Endodermal cell (in vitro differentiated cells): ENCODE measurements around the gene ERBB4. TPM values are rescaled to one million over a fixed set of nuclear protein-coding genes. Genes with fewer than 3 reads are reported as not detected.
"Not testable (repeated sequence)": the region's sequence is repeated elsewhere in the genome, so short reads cannot be mapped to it uniquely, and the experiment has no call there.

Source experiments
- DNase-seq: peaks from one replicate; pipeline ENCODE4 v3.0.0-alpha.2; 2017
- H3K27ac ChIP-seq: 2 replicates; pipeline ENCODE4 v1.5.1; 2013; ENCODE audit warnings: mild to moderate bottlenecking, low read depth, low read length, moderate library complexity
- H3K27me3 ChIP-seq: 2 replicates; pipeline ENCODE4 v1.6.1; 2013; ENCODE audit warnings: mild to moderate bottlenecking, low read length, moderate library complexity; ENCODE audit not compliant: insufficient read depth, control insufficient read depth, poor library complexity, severe bottlenecking
- H3K36me3 ChIP-seq: 2 replicates; pipeline ENCODE4 v1.7.0; 2013; ENCODE audit warnings: mild to moderate bottlenecking, low read length, moderate library complexity; ENCODE audit not compliant: control insufficient read depth, insufficient read depth
- H3K4me1 ChIP-seq: one replicate; pipeline ENCODE4 v1.7.0; 2013; ENCODE audit warnings: low read length; ENCODE audit not compliant: control insufficient read depth, insufficient read depth
- H3K4me3 ChIP-seq: 2 replicates; pipeline ENCODE4 v1.5.1; 2013; ENCODE audit warnings: mild to moderate bottlenecking, low read length, moderate library complexity
- H3K9ac ChIP-seq: 2 replicates; pipeline ENCODE4 v1.6.1; 2013; ENCODE audit warnings: mild to moderate bottlenecking, low read length, moderate library complexity; ENCODE audit not compliant: poor library complexity, severe bottlenecking; ENCODE audit errors: extremely low read depth
- H3K9me3 ChIP-seq: 2 replicates; pipeline ENCODE4 v1.6.1; 2013; ENCODE audit warnings: mild to moderate bottlenecking, low read length, moderate library complexity; ENCODE audit not compliant: control insufficient read depth
- H3K27ac Mint-ChIP-seq: 2 replicates; pipeline ENCODE4 v1.8.0; 2020; ENCODE audit warnings: mixed read lengths
- H3K27me3 Mint-ChIP-seq: 2 replicates; pipeline ENCODE4 v1.8.0; 2021; ENCODE audit warnings: mild to moderate bottlenecking, mixed read lengths; ENCODE audit not compliant: insufficient read depth
- H3K36me3 Mint-ChIP-seq: 2 replicates; pipeline ENCODE4 v1.8.0; 2020; ENCODE audit warnings: low read depth, mixed read lengths
- H3K4me1 Mint-ChIP-seq: 2 replicates; pipeline ENCODE4 v1.8.0; 2020; ENCODE audit warnings: mixed read lengths
- H3K4me3 Mint-ChIP-seq: 2 replicates; pipeline ENCODE4 v1.8.0; 2020; ENCODE audit warnings: mild to moderate bottlenecking, moderate library complexity, mixed read lengths
- H3K9me3 Mint-ChIP-seq: 2 replicates; pipeline ENCODE4 v1.8.0; 2020; ENCODE audit warnings: mild to moderate bottlenecking, mixed read lengths
- WGBS, 2 experiments: methylation state at CpG; one replicate each; pipeline versions ENCODE4 v1.1.5 to v1.1.7; 2013; ENCODE audit warnings: missing lambda C conversion rate in 2 of 2, mixed read lengths in 1 of 2; ENCODE audit not compliant: insufficient coverage in 1 of 2, insufficient read length in 1 of 2; 5-methylcytosine and 5-hydroxymethylcytosine counted together
- total RNA-seq, 2 donors: library from RNA; stranded (reverse); fragmentation: NEBNext Ultra II Directional in 1 of 2; extraction: Animal tissue kit (Norgen Biotek cat#: 25700) in 1 of 2; gene quantifications; 2 replicates in 1 of 2; 3 replicates in 1 of 2; pipeline ENCODE4 v1.2.1, GENCODE V29; 2021
- TF ChIP-seq, protein P1 (sequence below): fragments of 200-600 bp; sonication (generic); conservative IDR thresholded peaks from 2 replicates; pipeline ENCODE4 v1.5.0; 2021; ENCODE audit warnings: antibody characterized with exemption, mild to moderate bottlenecking

Gene ERBB4
- total RNA-seq, 2 donors from 2014 or later = 154 to 158 TPM

GRCh38 chr2:212109217-212109616, 429.4 kb downstream of the ERBB4 start:
- Mint-ChIP-seq H3K36me3 (peaks cover 10% of the 10 kb centered on the region), H3K4me1 (peaks cover 19% of the 10 kb centered on the region), H3K27me3 (no peaks in the 10 kb centered on the region), H3K4me3 (no peak overlapping the region), H3K9me3 (peaks cover 29% of the 10 kb centered on the region), H3K27ac (no peak overlapping the region)
- H3K4me3 ChIP-seq = no peak overlapping the region
- H3K4me1 ChIP-seq = peaks cover 4% of the 10 kb centered on the region
- H3K27ac ChIP-seq = no peak overlapping the region
- no peak overlapping the region for H3K9ac ChIP-seq
- WGBS, 2 experiments = 90 to 100% methylated on average over 1 of the region's 1 CpG
- no peaks in the 10 kb centered on the region for H3K36me3 ChIP-seq
- H3K9me3 ChIP-seq = peaks cover 31% of the 10 kb centered on the region
- no peak for DNase-seq
- TF ChIP-seq, protein P1, sequence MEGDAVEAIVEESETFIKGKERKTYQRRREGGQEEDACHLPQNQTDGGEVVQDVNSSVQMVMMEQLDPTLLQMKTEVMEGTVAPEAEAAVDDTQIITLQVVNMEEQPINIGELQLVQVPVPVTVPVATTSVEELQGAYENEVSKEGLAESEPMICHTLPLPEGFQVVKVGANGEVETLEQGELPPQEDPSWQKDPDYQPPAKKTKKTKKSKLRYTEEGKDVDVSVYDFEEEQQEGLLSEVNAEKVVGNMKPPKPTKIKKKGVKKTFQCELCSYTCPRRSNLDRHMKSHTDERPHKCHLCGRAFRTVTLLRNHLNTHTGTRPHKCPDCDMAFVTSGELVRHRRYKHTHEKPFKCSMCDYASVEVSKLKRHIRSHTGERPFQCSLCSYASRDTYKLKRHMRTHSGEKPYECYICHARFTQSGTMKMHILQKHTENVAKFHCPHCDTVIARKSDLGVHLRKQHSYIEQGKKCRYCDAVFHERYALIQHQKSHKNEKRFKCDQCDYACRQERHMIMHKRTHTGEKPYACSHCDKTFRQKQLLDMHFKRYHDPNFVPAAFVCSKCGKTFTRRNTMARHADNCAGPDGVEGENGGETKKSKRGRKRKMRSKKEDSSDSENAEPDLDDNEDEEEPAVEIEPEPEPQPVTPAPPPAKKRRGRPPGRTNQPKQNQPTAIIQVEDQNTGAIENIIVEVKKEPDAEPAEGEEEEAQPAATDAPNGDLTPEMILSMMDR = no peak
- no peaks in the 10 kb centered on the region for H3K27me3 ChIP-seq

DNA sequence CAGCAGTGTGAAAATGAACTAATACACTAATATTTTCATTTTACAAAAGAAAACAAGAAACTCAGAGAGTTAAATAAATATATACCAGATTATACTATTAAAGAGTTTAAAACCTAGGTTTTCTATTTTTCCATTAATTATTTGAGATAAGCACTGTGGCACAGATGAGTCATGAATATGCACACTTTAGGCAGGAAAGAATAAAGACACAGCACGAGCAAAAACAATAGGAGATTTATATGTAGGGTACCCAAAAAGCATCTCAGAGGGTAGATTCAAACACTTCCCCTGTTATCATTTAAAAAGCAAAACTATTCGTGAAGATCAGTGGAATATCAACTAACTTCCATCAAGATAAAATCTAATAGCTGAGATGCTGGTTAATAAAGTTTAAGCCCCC, 430.6 kb downstream of the ERBB4 start:
- Histone ChIP-seq H3K4me1 (peaks cover 4% of the 10 kb centered on the region), H3K9ac (no peak overlapping the region), H3K36me3 (no peaks in the 10 kb centered on the region), H3K27ac (no peak overlapping the region), H3K27me3 (no peaks in the 10 kb centered on the region), H3K9me3 (peaks cover 31% of the 10 kb centered on the region), H3K4me3 (no peak overlapping the region)
- Mint-ChIP-seq H3K36me3 (peaks cover 10% of the 10 kb centered on the region), H3K4me1 (peaks cover 19% of the 10 kb centered on the region), H3K4me3 (no peak overlapping the region), H3K27me3 (no peaks in the 10 kb centered on the region), H3K27ac (no peak overlapping the region), H3K9me3 (peaks cover 28% of the 10 kb centered on the region)
- 90% methylated on average over 2 of the region's 2 CpGs; no CpG with 5 or more reads in 1 of the 2 experiments for WGBS, 2 experiments
- DNase-seq = no peak
- TF ChIP-seq, protein P1 = no peak

DNA sequence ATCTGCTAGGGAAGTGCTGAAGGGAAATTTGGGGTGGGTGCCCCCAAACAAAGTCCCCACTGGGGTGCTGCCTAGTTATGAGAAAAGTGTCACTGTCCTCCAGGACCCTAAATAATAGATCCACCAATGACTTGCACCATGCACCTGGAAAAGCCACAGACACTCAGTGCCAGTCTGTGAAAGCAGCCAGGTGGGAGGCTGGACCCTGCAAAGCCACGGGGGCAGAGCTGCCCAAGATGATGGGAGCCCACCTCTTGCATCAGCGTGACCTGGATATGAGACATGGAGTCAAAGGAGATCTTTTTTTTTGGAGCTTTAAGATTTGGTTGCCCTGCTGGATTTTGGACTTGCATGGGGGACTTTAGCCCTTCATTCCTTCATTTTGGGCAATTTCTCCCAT, 431.6 kb downstream of the ERBB4 start:
- no peak overlapping the region for H3K9ac ChIP-seq
- H3K36me3 Mint-ChIP-seq = peaks cover 10% of the 10 kb centered on the region

GRCh38 chr2:212106536-212106935, 432.1 kb downstream of the ERBB4 start:
- not testable (repeated sequence) for H3K27ac ChIP-seq, H3K9ac ChIP-seq, H3K36me3 Mint-ChIP-seq, DNase-seq, H3K27me3 ChIP-seq, H3K4me1 ChIP-seq, H3K4me3 Mint-ChIP-seq, H3K27ac Mint-ChIP-seq, H3K36me3 ChIP-seq, H3K27me3 Mint-ChIP-seq
- H3K4me1 Mint-ChIP-seq = peaks cover 19% of the 10 kb centered on the region
- Histone ChIP-seq H3K9me3 (peaks cover 31% of the 10 kb centered on the region), H3K4me3 (peak overlapping the region; percentile 32)
- peaks cover 27% of the 10 kb centered on the region for H3K9me3 Mint-ChIP-seq

More for the DNA sequence above, 431.6 kb downstream of the ERBB4 start:
- WGBS, 2 experiments = 88% methylated on average over 2 of the region's 2 CpGs; no CpG with 5 or more reads in 1 of the 2 experiments
- TF ChIP-seq, protein P1 = no peak
- DNase-seq = no peak
- no peak overlapping the region for H3K27ac Mint-ChIP-seq
- H3K4me1 Mint-ChIP-seq = peaks cover 19% of the 10 kb centered on the region
- H3K27ac ChIP-seq = no peak overlapping the region
- H3K4me1 ChIP-seq = peaks cover 4% of the 10 kb centered on the region
- H3K4me3 Mint-ChIP-seq = no peak overlapping the region
- H3K4me3 ChIP-seq = peak overlapping the region; percentile 32
- peaks cover 27% of the 10 kb centered on the region for H3K9me3 Mint-ChIP-seq
- no peaks in the 10 kb centered on the region for H3K36me3 ChIP-seq
- peaks cover 31% of the 10 kb centered on the region for H3K9me3 ChIP-seq
- no peaks in the 10 kb centered on the region for H3K27me3 Mint-ChIP-seq
- H3K27me3 ChIP-seq = no peaks in the 10 kb centered on the region
